Natural killer cell (primary cell): ENCODE data around the gene PRIMA1. TPM values are rescaled to one million over a fixed set of nuclear protein-coding genes. Genes with fewer than 3 reads are reported as not detected.

Source experiments
- ATAC-seq, 3 donors: fragments of 150-1000 bp in 2 of 3; fragments of 200-7000 bp in 1 of 3; cut with Tn5 transposase; 1 replicate in 1 of 3; 2 replicates in 2 of 3; pipeline ENCODE4 v1.10.0; 2021; ENCODE audit warnings: mild to moderate bottlenecking in 2 of 3, moderate library complexity in 2 of 3
- DNase-seq, 2 donors: peaks; one replicate each; pipeline versions ENCODE4 v3.0.0 to v3.0.0-alpha.2; 2013 to 2021; ENCODE audit warnings: mixed read lengths in 1 of 2
- H3K27ac ChIP-seq: one replicate; pipeline ENCODE4 v1.5.1; 2013; ENCODE audit warnings: mild to moderate bottlenecking, low read length
- H3K27me3 ChIP-seq: one replicate; pipeline ENCODE4 v1.6.1; 2013; ENCODE audit warnings: low read length; ENCODE audit not compliant: control insufficient read depth, insufficient read depth
- H3K36me3 ChIP-seq: one replicate; pipeline ENCODE4 v1.6.1; 2013; ENCODE audit warnings: low read length; ENCODE audit not compliant: control insufficient read depth, insufficient read depth
- H3K4me1 ChIP-seq: one replicate; pipeline ENCODE4 v1.6.1; 2013; ENCODE audit warnings: low read length; ENCODE audit not compliant: control insufficient read depth, insufficient read depth
- H3K4me3 ChIP-seq: one replicate; pipeline ENCODE4 v1.5.1; 2013; ENCODE audit warnings: low read length
- H3K9me3 ChIP-seq: one replicate; pipeline ENCODE4 v1.6.1; 2013; ENCODE audit warnings: low read length; ENCODE audit not compliant: control insufficient read depth, insufficient read depth
- H3K27ac Mint-ChIP-seq, 2 donors: one replicate each; pipeline ENCODE4 v1.8.0; 2022; ENCODE audit warnings: mild to moderate bottlenecking in 2 of 2, mixed read lengths in 2 of 2, moderate library complexity in 1 of 2
- H3K27me3 Mint-ChIP-seq, 2 donors: one replicate each; pipeline ENCODE4 v1.8.0; 2022; ENCODE audit warnings: low read depth in 2 of 2, mixed read lengths in 2 of 2
- H3K36me3 Mint-ChIP-seq: one replicate; pipeline ENCODE4 v1.8.0; 2022; ENCODE audit warnings: mixed read lengths
- H3K4me1 Mint-ChIP-seq, 2 donors: one replicate each; pipeline ENCODE4 v1.8.0; 2022; ENCODE audit warnings: mixed read lengths in 2 of 2
- H3K4me3 Mint-ChIP-seq: one replicate; pipeline ENCODE4 v1.8.0; 2022; ENCODE audit warnings: mild to moderate bottlenecking, moderate library complexity, mixed read lengths
- H3K9me3 Mint-ChIP-seq, 2 donors: one replicate each; pipeline ENCODE4 v1.8.0; 2022; ENCODE audit warnings: mixed read lengths in 2 of 2
- CTCF ChIP-seq: fragments of 200-600 bp; IDR thresholded peaks from one replicate; pipeline ENCODE4 v1.8.0; 2022; ENCODE audit warnings: antibody characterized with exemption
- WGBS: methylation state at CpG from one replicate; pipeline ENCODE4 v1.1.7; 2013; ENCODE audit warnings: missing lambda C conversion rate; ENCODE audit not compliant: insufficient coverage; 5-methylcytosine and 5-hydroxymethylcytosine counted together
- intact Hi-C: fragments of 100-400 bp; cut with micrococcal nuclease; formaldehyde crosslinking; loops from one replicate; pipeline ENCODE4 v1.14.2; 2022
- total RNA-seq, 4 donors: library from RNA; stranded (reverse); fragments of 120-200 nt in 1 of 4; gene quantifications; one replicate each; pipeline versions ENCODE4 v1.2.3 to v1.2.4, GENCODE V29; 2013 to 2022

Gene PRIMA1
- total RNA-seq, 3 donors from 2014 or later (not counting 1 experiment from before 2014, with no cell fraction given): not detected

- no peaks in the 10 kb centered on the region for H3K36me3 ChIP-seq
- no peak overlapping the region for H3K27ac Mint-ChIP-seq
- no peak overlapping the region for H3K4me3 Mint-ChIP-seq
- no peaks in the 10 kb centered on the region for H3K4me1 Mint-ChIP-seq
- ATAC-seq (no peak), DNase-seq (no peak)
- H3K9me3 ChIP-seq: no peaks in the 10 kb centered on the region
- H3K27ac ChIP-seq: no peak overlapping the region
- H3K9me3 Mint-ChIP-seq: no peaks in the 10 kb centered on the region
- no peaks in the 10 kb centered on the region for H3K36me3 Mint-ChIP-seq
- 69% methylated on average over 9 of the region's 9 CpGs for WGBS
- H3K27me3 Mint-ChIP-seq: peaks cover 2 to 7% of the 10 kb centered on the region in 2 donors
- H3K4me3 ChIP-seq: no peak overlapping the region
- intact Hi-C loops: no loop called here
- no peaks in the 10 kb centered on the region for H3K27me3 ChIP-seq
- H3K4me1 ChIP-seq: no peaks in the 10 kb centered on the region
- no peak for TF ChIP-seq CTCF
These were observed 76.0 kb downstream of the PRIMA1 start for GRCh38 chr14:93712079-93712837.

GRCh38 chr14:93709249-93709648, 79.0 kb downstream of the PRIMA1 start:
- H3K4me3 Mint-ChIP-seq: no peak overlapping the region
- Histone ChIP-seq H3K36me3 (no peaks in the 10 kb centered on the region), H3K4me1 (no peaks in the 10 kb centered on the region), H3K9me3 (no peaks in the 10 kb centered on the region), H3K27me3 (no peaks in the 10 kb centered on the region), H3K4me3 (no peak overlapping the region), H3K27ac (no peak overlapping the region)
- intact Hi-C loops: no loop called here
- TF ChIP-seq CTCF: no peak
- H3K9me3 Mint-ChIP-seq: no peaks in the 10 kb centered on the region
- no peaks in the 10 kb centered on the region for H3K4me1 Mint-ChIP-seq
- no peak for DNase-seq
- WGBS: 85% methylated on average over 4 of the region's 4 CpGs
- no peak overlapping the region for H3K27ac Mint-ChIP-seq
- peaks cover 2 to 7% of the 10 kb centered on the region in 2 donors for H3K27me3 Mint-ChIP-seq
- ATAC-seq: no peak
- no peaks in the 10 kb centered on the region for H3K36me3 Mint-ChIP-seq

- H3K4me3 ChIP-seq: no peak overlapping the region
- Mint-ChIP-seq H3K27ac (no peak overlapping the region), H3K27me3 (peaks cover 2 to 9% of the 10 kb centered on the region in 2 donors), H3K9me3 (no peaks in the 10 kb centered on the region), H3K4me3 (no peak overlapping the region), H3K36me3 (no peaks in the 10 kb centered on the region), H3K4me1 (no peaks in the 10 kb centered on the region)
- intact Hi-C loops: no loop called here
- WGBS: 80% methylated on average over 5 of the region's 5 CpGs
- no peak for ATAC-seq
- TF ChIP-seq CTCF: no peak
- H3K9me3 ChIP-seq: no peaks in the 10 kb centered on the region
- H3K27ac ChIP-seq: no peak overlapping the region
- DNase-seq: no peak
- no peaks in the 10 kb centered on the region for H3K4me1 ChIP-seq
- no peaks in the 10 kb centered on the region for H3K36me3 ChIP-seq
- no peaks in the 10 kb centered on the region for H3K27me3 ChIP-seq
These were observed 79.5 kb downstream of the PRIMA1 start for GRCh38 chr14:93708800-93709199.

- Mint-ChIP-seq H3K27me3 (peaks cover 4 to 11% of the 10 kb centered on the region in 2 donors), H3K4me3 (no peak overlapping the region), H3K9me3 (no peaks in the 10 kb centered on the region), H3K36me3 (no peaks in the 10 kb centered on the region), H3K27ac (no peak overlapping the region), H3K4me1 (no peaks in the 10 kb centered on the region)
- intact Hi-C loops: no loop called here
- Histone ChIP-seq H3K4me3 (no peak overlapping the region), H3K27me3 (no peaks in the 10 kb centered on the region), H3K36me3 (no peaks in the 10 kb centered on the region), H3K9me3 (no peaks in the 10 kb centered on the region), H3K4me1 (no peaks in the 10 kb centered on the region), H3K27ac (no peak overlapping the region)
- TF ChIP-seq CTCF: no peak
- 88% methylated on average over 6 of the region's 6 CpGs for WGBS
- no peak for DNase-seq
- no peak for ATAC-seq
These were observed 80.0 kb downstream of the PRIMA1 start for GRCh38 chr14:93708311-93708734.
